ELF-1 (cell line): ENCODE data around the gene CXCL9.
"Not testable (repeated sequence)": the region's sequence is repeated elsewhere in the genome, so short reads cannot be mapped to it uniquely, and the experiment has no call there.

Experiments used
- DNase-seq: peaks from one replicate; pipeline ENCODE4 v3.0.0-alpha.2; 2016; ENCODE audit warnings: low read depth, low spot score

CXCL9 gene

DNA sequence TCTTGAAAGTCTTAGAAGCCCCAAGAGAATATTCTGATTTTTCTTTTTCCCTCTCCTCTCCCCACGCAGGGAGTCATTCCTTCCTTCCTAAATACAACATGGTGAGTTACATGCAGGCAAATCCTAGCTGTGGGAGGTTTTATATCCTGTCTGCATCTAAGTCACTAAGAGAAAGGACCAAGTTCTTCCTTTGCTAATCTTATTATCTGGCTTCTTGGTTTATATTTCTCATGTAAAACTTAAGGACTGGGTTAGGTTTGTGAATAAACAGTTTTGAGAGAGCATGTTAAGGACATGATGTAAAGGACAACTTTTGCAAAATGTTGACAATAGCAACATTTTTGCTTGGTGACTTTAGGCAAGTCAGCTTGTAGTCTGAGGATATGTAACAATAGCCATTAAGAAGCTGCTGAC lies 5.1 kb upstream of the CXCL9 start:
- no peak for DNase-seq

DNA sequence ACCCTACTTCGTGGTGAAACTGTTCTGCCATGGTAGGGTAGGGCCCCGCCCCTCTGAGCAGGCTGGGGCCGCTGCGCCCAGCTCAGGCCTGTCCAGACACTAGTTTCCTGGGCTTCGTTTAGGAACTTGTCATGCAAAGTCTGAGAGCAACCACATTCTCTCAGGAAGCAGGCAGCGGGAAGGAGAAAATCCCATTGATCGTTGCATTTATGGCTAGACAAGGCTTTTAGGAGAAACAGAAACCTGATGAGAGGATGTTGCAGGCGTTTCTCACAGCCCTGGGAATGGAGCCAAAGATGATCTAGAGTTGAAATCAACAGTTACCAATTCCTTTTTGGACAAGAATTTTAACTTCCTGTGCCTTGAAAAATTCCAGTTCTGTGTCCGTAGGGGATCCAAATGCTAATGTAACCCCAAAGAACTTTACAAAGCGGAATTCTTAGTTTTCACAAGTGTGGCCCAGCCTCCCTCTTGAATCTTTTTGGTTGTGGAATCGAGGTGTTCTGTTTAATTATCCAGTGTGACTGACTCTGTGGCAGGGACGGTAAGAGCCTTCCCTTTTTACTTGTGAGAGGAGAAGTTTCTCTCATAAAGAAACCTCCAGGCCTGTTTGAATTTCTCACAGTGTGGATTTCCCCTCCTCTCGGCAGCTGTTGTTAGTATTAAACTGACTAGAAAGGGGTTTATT lies 4.5 kb upstream of the CXCL9 start:
- peak; percentile 46 for DNase-seq

DNA sequence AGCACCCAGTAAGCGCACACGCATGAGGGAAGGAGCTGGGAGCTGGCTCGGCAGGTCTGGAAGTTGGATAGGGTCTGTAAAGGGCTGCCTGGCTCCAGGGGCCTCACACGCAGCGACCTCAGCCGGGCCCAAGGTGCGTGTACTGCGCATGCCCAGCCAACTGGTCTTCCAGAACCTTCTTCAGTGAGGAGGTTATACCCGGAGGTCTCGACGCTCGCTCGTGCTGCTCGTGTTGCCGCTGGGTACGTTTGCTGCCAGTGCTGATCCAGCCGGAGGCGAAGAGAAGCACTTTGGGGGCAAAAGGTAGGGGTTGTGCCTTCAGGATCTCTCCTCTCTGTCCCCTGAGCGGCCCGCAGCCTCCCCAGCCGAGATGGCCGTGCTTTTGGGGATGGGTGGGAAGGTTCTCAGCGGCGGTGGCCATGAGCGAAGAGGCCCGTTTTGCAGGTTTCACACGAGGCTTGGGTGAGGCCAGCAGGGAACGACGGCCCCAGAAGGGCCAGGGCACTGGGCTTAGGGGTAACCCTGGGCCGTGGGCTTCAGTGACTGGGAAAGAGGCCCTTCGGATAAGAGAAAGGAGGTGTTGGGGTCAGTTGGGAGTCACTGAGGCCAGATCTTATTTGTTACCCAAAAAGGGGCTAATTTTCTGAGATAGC lies 3.8 kb upstream of the CXCL9 start:
- DNase-seq, result no peak

DNA sequence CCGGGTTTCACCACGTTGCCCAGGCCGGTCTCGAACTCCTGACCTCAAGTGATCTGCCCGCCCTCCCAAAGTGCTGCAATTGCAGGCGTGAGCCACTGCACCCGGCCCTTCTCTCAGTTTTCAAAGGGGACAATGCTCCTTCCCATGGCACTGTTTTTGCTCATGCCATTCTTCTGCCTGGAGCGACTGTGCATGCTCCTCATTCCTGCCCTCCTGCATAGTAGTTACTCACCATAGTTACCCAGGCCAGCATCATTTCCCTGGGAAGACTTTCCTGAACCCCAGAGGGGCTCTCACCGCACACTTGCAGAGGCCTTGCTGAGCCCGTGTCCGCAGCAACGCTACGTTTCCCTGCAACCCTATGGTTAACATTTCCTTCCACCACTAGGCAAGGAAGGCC lies 3.3 kb upstream of the CXCL9 start:
- no peak for DNase-seq

DNA sequence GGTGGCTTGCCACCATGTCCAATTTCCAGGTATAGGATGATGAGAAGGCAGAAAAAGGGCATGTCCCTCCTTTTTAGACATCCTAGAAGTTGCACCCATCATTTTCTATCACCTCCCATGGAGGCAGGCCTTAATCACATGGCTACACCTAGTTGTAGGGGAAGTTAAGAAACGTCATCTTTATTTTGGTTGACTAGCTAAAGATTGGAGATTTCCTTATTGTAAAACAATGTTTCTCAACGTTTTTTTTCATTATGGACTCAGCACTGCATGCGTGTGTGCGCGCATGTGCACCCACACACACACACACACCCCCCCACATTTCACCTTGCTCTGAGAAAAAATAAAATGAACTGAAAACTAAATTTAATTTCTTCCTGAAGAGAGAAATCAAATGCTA lies 2.0 kb upstream of the CXCL9 start:
- no peak for DNase-seq

DNA sequence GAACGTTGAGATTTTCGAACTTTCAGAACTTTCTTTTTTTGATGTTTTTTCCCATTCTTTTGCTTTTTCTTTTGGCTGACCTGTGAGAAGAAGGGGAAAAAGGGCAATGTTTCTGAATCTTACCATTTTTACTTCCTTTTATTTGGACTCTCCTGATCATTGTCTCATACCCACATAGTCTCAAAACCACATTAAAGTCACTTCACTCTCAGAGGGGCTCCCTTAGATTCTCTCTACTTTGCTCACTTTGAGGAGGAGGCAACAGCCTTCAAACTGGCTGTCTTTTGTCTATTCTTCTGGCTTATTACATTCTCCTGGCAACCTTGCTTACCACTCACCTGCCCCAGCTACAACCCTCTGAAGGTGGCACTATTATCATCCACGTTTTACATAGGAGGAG lies 3.7 kb downstream of the CXCL9 start:
- no peak for DNase-seq

DNA sequence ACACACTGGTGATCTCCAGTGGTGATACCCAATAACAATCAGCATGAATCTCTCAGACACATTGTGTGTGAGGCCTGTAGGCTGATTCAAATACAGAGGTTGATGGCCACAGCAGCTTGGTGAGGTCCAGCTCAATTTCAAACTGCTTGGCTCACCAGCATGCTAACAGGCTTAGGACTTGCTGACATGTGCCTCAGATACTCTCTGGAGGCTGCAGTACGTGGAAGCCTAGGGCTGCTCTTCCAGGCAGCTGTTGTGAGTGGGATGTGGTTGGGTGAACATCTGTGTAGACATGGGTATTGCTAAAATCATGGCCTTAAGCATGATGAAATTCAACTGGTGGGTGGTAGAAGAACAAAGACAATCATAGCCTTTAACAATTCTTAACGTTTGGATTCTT lies 4.3 kb downstream of the CXCL9 start:
- DNase-seq, result no peak

DNA sequence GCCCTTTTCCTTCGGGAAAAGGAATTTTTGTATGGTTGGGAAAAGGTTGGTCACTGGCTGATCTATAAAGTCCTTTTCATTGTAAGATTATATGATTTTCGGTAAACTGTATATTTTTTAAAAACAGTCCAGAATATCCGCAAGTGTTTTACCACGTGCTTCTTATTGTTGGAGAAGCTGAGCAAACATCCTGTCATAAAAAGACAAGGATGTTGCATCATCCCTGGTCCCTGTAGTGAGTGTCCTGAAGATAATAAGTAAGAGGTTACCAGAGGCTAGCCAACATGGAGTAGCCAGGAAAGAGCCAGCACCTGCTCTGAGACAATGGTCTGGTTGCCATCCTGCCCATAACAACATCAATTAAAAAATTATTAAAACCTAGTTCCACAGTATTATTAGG lies 5.1 kb downstream of the CXCL9 start:
- no peak for DNase-seq

DNA sequence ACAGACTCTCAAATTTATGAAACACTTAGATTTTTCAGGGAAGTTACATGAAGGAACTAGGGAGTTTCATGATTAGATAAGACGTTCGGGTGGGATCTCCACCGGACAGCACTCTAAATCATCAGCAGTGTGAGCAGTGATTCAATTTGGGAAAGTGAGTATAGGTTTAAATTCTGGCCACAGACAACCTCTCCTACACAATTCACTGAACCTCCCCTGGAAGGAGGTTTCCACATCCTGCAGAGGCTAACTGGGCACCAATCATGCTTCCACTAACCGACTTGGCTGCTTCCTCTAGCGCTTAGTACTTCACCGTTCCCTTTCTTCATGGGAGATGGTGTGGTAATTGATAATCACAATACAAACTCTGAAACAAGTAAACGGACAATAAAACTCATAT lies 5.6 kb downstream of the CXCL9 start:
- no peak for DNase-seq

DNA sequence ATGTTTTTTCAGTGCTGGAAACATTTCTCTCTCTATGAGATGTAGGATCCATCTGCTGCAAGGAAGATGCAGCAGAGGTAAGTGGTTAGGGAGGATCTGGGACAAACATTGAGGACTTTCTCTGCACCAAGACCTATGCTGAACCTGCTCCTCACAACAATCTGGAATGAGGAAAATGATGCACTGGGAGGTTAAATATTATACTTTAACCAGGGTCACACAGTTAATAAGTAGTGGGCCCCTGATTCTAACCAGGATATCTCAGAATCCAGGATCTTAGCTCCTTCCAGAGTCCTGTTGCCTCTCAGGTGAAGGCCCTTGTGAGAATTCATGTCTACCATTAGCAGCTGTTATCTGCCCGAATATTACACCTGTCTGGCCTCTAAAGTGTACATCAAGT lies 7.0 kb downstream of the CXCL9 start:
- no peak for DNase-seq

DNA sequence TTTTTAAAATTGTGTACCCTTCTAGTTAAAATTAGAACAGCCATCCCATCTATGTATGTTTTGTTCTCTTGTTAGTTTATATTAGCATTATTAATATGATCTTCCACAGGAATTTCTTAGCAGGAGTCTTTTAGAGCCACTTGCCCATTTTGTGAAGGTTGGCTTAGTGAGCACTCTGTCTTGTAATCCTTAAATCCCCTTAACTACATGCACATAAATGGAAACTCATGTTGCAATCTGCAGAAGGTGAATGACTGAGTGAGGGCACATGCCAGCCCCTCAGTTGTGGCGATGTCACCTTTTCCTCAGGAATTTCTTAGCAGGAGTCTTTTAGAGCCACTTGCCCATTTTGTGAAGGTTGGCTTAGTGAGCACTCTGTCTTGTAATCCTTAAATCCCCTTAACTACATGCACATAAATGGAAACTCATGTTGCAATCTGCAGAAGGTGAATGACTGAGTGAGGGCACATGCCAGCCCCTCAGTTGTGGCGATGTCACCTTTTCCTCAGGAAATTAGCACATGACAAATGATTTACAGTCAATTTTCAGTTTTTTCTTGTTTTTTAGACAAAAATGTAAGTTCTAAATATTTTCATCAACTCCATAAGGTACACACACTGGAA lies 8.7 kb downstream of the CXCL9 start:
- DNase-seq, result not testable (repeated sequence)

DNA sequence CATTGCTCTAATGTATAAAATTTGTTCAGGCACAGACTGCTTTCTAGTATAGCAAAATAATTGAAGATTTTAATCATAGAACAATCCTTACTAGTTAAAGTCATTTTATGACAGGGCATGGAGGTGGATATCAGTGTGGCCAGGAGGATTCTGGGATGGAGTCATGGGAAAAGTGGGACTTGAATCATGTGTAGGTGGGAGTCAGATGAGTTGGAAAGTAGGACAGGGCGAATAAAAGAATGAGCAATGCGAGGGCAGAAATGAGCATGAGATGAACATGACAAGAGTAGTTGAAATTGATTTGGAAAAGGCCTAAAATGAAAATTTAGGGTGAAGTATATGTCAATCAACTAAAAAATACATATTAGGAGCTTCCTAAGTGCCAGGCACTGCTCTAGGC lies 9.4 kb downstream of the CXCL9 start:
- no peak for DNase-seq

DNA sequence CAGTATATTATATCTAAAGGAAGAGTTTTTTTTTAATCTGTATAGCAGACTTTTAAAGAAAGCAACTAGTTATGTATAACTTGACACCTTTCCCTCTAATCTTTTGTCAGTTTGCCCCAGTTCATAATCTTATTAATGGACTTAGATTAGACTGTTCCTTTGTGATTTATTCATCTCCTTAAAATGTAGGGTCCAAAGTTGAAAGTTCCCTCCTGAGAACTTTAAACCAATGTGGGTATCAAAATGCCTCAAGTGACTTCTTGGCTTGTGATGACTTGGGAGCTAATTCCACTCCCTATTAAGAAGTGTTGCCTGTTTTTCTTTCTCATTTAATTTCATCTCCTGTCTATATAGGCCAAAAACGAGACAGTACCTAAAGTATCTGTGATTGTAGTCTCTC lies 10.2 kb downstream of the CXCL9 start:
- no peak for DNase-seq

DNA sequence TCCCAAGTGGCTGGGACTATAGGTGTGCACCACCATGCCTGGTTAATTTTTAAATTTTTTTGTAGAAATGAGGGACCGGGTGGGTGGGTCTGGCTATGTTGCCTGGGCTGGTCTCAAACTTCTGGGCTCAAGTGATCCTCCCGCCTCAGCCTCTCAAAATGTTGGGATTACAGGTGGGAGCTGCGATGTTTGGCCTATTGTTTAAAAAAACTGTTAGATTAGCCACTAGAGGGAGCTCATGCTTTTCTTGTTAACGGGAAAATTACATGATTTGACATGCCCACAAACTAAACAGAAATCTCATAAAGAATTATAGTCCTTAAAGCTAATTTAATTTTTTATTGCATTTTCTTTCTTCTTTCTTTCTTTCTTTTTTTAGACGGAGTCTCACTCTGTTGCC lies 11.6 kb downstream of the CXCL9 start:
- DNase-seq, result peak; percentile 65

DNA sequence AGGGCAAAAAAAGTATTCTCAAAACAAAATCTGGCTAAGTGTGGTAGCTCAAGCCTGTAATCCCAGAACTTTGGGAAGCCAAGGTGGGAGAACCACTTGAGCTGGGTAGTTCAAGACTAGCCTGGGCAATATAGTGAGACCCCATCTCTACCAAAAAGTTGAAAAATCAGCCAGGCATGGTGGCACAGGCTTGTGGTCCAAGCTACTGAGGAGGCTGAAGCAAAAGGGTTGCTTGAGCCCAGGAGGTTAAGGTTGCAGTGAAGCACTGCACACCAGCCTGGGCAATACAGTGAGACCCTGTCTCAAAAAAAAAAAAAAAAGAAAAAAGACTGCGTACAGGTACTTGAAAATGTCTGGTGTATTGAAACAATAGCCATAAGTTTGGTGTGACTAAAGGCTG lies 14.8 kb downstream of the CXCL9 start:
- no peak for DNase-seq

DNA sequence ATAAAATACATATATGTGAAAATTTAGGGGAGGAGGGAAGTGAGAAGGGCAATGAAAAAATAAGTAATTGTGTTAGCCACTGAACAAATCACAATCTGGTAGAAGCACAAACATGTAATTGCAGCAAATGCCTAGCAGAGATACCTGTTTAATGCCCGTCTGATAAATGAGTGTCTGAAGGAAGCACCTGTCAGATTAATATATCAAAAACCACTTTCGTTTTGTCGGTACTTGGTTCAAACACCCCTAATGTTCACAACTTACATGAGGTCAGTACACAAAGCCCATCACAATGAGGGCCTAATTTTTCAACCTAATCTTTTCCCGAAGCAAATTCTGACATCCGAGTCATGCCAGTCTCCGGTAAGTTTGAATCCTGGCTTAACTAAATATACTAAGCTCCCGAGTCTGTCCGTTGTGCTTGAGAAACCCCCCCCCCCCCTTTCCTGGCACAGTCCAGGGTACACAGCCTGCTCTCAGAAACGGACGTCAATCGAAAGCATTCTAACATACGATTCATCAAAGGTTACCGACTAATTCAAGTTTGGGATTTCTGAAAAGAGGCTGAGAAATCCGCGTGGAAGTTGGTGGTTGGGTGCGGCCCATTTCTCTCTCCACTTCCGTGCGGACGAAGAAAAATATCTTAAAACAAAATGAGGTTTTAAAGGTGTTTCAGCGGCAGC lies 17.3 kb downstream of the CXCL9 start:
- DNase-seq, result no peak

DNA sequence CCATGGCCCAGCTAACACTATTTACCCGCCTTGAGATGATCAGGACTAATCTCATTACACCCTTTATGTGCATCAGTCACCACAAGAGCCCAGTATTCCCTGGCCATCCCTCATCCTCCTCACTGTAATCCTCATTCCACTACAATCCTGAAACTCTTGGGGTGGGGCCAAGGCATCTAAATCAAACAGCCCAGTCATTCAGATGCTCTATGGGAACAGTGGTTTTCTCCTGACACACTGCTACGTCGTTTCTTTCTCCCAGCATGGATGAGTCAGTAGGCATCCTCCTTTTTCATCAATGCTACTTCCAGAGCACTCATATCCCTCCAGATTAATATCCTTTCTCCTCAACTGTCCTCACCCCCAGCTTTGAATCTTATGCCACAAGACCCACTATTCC lies 22.2 kb downstream of the CXCL9 start:
- DNase-seq, result no peak

DNA sequence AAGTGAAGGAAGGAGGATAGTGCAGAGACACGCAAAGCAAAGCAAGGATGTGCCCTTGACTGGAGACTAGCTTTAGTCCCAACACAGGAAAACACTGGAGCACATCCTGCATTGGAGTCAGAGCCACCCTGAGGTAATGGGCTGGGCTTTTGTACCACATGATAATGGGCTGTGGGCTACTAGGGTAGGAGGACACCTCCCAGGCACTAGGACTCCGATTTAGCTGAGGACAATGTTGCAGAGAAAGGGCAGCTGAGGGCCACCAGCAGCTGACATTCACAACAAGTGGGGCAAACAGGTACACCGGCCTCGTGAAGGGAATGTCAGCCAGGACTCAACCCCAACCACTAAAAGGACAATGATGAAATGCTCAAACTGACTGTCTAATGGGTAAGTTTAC lies 26.7 kb downstream of the CXCL9 start:
- DNase-seq, result no peak

DNA sequence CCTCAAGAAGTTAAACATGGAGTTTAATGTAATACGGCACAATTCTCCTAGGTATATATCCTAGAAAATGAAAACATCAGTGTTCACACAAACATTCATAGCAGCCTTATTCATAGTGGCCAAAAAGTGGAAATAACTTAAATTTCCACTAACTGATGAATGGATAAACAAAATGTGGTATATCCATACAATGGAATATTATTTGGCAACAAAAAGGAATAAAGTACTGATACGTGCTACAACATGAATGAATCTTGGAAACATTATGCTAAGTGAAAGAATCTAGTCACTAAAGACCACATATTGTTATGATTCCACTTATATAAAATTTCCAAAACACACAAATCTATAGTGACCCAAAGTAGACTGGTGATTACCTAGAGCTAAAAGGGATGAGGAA lies 31.1 kb downstream of the CXCL9 start:
- no peak for DNase-seq

DNA sequence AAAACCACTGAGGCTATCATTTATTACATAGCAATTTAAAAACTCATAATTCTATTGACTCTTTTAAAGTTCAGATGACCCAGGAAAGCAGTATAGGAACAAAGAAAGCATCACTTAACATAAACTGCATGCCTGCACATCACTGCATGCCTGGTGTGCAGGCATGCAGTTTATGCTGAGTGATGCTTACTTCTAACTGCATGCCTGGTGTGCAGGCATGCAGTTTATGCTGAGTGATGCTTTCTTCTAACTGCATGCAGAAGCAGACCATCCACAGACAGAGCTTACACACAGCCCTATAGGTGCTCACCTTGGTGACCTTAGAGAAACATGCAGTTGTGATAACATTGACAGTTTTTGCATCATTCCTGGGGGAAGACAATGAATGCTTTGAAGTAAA lies 33.5 kb downstream of the CXCL9 start:
- no peak for DNase-seq

DNA sequence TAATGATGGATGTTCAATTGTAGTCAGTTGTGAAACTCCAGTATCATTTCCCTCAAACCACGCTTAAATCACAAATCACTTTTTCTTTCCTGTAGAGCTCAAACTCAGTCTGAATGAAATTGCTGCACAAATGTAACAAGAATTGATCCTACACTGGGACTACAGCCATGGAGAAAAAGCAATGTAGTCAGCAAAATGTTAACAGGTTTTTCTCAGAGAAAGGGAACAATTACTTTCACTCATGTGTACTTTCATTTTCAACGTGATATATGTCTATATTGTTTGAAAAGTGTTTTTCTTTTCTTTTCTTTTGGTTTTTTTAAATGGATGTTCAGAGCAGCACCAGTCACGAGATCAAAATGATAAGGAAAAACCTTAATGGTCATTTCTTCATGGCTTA lies 39.2 kb downstream of the CXCL9 start:
- no peak for DNase-seq

DNA sequence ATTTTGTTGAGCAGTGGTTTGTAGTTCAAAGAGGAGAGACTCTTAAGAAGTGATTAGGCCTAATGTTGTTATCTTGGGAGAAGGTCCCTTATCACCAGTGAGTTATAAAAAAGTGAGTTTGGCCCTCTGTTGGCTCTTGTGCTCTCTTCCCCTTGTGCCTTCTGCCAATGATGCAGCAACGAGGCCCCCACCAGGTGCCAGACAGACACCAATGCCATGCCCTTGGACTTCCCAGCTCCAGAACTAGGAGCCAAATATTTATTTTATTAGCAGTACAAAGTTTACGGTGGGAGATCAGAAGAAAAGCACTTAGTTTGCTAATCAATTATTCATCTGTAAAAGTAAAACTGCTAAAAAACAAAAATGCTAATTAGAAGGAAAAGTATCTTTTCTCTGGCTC lies 43.8 kb downstream of the CXCL9 start:
- DNase-seq, result no peak

DNA sequence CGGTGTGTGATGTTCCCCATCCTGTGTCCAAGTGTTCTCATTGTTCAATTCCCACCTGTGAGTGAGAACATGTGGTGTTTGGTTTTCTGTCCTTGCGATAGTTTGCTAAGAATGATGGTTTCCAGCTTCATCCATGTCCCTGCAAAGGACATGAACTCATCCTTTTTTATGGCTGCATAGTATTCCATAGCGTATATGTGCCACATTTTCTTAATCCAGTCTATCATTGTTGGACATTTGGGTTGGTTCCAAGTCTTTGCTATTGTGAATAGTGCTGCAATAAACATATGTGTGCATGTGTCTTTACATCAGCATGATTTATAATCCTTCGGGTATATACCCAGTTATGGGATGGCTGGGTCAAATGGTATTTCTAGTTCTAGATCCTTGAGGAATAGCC lies 45.2 kb downstream of the CXCL9 start:
- DNase-seq, result not testable (repeated sequence)
